Non-pigmented ciliary epithelial cell (primary cell): ENCODE measurements around the gene TBC1D24.
"Not testable (repeated sequence)": the region's sequence is repeated elsewhere in the genome, so short reads cannot be mapped to it uniquely, and the experiment has no call there.

Source experiments
- DNase-seq: peaks from one replicate; pipeline ENCODE4 v3.0.0-alpha.2; 2010; ENCODE audit warnings: low read depth

The TBC1D24 gene

DNA sequence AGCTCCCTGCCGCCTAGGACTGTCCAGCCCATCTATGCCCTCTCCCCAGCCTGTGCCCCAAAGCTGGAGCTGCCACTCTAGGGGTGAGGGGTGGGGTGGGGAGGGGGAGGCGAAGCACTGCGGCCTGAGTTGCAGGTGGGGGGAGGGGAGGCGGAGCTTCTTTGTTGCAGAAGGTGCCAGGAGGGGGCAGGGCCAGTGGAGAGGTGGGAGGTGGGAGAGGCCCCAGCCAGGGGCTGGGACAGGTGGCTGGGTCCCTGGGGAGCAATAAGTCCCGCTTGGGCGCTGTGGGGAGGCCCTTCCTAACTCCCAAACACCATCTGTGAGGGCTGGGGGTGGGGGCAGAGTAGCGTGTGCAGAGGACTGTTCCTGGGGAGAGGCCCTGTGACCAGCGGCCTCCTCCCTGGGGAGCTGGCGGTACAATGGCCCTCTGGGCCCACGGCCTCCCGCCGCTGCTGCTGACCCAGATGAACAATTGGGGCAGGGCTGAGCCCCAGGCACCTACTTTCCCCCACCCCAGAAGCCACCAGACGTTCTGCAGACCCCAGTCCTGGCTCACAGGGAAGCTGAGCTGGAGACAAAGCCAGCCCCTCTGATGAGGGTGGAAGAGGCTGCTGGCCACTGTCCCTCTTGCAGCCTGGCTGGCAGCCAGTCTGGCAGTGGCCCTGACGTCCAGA is 6.1 kb upstream of the TBC1D24 start:
- DNase-seq, result no peak

DNA sequence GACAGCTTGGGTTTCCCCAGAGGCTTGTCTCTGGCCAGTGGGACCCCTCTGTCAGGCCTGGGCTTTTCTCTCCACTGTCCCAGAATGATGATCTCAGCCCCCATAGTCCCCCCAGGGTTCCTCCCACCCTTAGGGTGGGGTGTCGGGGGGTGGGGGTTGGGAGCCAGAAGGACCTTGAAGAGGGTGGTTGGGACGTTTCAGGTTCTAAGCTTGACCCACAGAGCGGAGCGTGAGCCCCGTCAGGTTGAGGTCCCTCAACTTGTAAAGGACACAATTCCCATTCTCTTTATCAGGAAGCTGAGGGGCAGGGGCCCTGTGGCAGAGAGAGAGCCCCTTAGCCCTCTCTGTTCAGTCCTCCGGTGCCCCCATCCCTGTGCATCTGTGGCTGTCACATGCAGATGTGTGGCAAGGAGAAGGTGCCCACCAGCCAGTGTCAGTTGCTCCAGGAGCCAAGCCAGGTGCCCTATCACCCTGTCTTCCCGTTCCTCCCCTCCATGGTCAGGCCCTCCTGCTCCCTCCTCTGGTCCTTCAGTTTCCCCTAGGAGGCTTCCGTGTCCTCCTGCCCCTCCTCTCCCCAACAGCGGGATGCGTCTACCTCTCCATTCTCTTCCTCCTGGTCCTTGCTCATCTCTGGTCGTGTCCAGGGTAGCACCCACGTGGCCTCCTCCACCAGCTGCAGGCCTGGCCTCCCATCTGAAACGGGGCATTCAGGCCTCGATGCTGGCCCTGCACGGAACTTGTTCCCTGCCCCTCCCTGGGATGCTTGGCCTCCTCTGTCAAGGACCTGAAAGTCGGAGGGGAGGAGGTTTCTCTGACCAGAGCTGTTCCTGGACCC is 5.3 kb upstream of the TBC1D24 start:
- DNase-seq, result no peak

DNA sequence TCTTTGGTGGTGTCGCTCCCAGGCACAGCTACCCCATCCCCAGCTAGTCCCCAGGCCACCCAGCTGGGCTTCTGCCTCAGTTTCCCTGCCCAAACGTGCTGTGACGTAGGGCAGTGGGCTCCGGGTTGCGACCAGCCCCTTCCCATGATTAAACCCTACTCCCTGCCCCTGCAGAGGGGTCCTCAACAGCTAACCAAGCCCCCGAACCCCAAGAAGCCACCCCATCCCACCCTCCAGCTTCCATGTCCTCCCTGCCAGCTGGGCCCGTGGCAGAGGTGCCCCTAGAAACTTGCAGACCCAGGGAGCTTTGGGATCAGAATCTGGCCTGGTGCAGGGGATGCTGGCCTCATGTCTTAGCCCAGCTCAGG is 4.7 kb upstream of the TBC1D24 start:
- DNase-seq, result no peak

DNA sequence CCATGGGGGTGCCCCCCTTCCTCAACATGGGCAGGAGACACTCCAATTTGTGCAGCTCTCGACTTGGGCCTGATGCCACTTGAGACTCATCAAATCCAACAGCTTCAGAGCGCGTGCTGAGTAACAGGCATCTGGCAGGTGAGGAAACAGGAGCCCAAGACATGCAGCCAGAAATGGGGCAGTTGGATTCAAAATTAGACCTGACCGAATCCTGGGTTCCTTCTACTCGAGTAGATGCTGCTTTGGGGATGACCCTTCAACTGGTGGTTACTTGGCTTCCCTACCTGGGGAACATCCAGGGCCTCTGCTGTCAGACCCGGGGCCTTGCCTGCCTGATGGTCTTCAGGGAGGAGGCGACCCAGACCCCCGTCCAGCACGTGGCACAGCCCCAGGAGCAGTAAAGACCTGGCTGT is 4.3 kb upstream of the TBC1D24 start:
- DNase-seq, result no peak

DNA sequence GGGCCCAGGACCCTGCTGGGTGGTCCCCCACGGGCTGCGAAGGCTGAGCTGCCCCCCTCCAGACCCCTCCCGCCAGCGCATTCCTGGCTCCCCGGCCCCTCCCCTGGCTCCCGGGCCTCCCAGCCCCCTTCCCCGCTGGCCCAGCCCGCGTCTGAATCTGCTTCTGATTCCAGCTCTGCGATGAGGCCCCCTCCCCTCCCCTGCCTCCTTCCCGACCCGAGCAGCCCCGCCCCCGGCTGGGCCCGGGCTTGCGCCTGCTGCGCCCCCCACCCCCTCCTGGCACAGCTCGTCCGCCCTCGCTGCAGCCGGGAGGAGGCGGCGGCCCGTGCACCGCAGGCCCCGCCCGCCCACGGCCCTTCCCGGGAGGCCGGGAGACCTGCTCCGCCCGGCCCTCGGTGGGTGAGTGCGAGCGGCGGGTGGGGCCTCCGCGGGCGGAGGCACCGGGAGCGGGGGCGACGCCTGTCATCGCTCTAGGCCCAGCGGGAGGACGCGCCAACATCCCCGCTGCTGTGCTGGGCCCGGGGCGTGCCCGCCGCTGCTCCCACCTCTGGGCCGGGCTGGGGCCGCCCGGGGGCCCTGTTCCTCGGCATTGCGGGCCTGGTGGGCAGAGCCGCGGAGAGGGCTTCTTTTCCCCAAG is 3.8 kb upstream of the TBC1D24 start, which contains the start of gene NTN3:
Gene NTN3 (plus strand): TSS at position 282 of the 637 bp plus-strand sequence. CDS start 405 bp downstream, outside the sequence.
- DNase-seq, result no peak

DNA sequence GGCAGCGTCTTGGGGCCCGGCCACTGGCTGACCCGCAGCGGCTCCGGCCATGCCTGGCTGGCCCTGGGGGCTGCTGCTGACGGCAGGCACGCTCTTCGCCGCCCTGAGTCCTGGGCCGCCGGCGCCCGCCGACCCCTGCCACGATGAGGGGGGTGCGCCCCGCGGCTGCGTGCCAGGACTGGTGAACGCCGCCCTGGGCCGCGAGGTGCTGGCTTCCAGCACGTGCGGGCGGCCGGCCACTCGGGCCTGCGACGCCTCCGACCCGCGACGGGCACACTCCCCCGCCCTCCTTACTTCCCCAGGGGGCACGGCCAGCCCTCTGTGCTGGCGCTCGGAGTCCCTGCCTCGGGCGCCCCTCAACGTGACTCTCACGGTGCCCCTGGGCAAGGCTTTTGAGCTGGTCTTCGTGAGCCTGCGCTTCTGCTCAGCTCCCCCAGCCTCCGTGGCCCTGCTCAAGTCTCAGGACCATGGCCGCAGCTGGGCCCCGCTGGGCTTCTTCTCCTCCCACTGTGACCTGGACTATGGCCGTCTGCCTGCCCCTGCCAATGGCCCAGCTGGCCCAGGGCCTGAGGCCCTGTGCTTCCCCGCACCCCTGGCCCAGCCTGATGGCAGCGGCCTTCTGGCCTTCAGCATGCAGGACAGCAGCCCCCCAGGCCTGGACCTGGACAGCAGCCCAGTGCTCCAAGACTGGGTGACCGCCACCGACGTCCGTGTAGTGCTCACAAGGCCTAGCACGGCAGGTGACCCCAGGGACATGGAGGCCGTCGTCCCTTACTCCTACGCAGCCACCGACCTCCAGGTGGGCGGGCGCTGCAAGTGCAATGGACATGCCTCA is 3.1 kb upstream of the TBC1D24 start:
- DNase-seq, result no peak

DNA sequence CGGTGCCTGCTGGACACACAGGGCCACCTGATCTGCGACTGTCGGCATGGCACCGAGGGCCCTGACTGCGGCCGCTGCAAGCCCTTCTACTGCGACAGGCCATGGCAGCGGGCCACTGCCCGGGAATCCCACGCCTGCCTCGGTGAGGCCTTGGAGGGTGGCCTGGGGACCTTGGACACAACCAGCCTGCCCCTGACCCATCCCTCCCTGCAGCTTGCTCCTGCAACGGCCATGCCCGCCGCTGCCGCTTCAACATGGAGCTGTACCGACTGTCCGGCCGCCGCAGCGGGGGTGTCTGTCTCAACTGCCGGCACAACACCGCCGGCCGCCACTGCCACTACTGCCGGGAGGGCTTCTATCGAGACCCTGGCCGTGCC is 2.5 kb upstream of the TBC1D24 start:
- no peak for DNase-seq

DNA sequence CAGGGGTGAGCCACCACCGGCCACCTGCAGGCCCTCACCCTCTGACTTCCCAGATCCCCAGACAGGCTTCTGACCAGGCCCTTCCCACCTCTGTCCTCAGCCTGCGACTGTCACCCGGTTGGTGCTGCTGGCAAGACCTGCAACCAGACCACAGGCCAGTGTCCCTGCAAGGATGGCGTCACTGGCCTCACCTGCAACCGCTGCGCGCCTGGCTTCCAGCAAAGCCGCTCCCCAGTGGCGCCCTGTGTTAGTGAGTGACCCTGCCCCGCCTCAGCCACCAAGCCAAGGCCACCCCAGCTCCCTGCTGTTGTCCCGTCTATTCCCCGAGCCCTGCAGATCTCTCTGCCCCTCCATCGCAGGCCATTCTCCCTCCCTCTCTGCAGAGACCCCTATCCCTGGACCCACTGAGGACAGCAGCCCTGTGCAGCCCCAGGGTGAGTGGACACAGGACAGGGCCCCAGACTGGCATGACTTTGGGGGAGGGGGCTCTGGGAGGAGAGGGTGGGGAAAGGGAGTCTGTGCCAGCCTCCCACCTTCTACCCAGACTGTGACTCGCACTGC is 2.0 kb upstream of the TBC1D24 start:
- DNase-seq, result no peak

DNA sequence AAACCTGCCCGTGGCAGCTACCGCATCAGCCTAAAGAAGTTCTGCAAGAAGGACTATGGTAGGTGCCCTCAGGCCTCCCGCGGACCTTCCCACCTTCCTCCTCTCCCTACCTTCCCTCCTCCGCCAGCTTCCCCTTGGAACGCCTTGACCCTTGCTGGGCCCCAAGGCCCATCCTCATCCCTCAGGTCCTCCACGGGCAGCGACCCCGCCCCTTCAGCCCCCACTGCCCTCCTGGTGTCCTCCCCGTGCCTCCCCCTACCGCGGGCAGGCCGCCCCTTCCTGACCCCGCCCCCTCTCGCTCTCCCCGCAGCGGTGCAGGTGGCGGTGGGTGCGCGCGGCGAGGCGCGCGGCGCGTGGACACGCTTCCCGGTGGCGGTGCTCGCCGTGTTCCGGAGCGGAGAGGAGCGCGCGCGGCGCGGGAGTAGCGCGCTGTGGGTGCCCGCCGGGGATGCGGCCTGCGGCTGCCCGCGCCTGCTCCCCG is 1.4 kb upstream of the TBC1D24 start:
- DNase-seq, result no peak

DNA sequence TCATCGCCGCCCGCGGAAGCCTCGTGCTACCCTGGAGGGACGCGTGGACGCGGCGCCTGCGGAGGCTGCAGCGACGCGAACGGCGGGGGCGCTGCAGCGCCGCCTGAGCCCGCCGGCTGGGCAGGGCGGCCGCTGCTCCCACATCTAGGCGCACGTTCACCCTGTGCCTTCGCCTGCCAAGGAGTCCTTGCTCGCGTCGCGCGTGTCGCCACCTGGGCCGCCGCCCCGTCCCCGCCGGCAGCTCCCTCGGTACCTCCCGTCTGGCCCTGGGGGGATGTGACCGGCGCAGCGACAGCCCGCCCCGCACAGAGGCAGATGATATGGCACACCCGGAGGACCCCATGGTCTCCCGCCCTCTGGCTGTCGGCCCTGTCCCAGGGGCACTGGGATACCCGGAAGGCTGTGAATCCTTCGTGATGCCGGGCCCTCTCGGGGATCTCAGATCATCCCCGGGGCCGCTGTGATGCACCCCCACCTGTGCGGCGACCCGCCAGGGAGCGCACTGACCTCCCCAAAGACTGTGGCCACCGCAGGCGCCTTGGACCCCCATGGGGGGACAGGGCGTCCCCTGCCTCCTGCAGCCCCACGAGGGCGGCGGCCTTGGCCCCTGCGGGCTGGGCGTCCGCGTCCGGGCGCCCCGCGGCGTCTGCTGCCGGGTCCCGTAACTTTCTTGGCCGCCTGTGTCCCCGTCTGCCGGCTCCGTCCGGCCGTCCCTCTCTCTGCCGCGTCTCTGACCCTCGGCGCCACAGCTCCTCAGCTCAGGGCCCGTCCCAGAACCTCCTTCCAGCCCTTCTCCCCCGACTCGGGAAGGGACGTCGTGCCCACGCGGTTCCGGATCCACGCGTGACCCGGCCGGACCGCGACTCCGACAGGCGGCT is 689 bp upstream of the TBC1D24 start:
- no peak for DNase-seq

DNA sequence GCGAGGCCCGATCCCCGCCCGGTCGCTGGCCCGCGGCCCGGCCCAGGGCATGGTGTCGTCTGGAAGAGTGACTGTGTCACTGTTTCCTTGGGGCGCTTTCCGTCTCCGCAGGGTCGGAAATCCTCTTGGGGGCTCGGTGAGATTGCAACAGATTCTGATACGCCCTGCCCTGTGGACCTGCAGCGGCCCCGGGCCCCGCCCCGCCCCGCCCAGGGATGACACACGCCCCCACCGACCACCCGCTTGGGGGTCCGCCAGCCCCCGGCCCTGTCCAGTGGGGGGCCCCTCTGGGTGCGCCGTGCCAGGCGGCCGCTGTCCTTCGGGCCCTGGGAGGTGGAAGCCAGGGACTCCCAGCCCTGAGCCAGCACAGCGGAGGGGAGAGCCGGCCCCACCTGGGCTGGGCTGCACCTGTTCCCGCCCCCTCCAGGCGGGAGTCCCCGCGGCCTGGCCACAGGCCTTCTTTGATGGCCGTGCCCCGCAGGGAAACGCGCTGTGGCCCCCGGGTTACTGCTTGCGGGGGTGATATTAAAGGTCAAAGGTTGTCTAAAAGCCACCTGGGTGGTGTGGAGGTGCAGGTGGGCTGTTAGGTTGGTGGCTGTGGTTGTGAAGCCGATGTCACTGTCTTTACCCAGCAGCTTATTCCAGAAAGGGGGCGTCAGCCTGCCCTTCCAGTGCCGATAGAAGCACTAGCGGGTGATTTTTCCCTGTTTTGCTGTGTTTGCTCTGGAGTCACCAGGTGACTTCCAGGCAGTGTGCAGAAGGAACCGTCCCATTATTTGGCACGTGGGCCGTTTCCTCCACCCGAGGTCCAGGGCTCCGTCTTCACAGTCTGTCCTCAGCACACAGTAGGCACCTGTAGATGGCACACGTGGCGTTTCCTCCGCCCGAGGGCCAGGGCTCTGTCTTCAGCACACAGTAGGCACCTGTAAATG is 752 bp downstream of the TBC1D24 start:
- no peak for DNase-seq

DNA sequence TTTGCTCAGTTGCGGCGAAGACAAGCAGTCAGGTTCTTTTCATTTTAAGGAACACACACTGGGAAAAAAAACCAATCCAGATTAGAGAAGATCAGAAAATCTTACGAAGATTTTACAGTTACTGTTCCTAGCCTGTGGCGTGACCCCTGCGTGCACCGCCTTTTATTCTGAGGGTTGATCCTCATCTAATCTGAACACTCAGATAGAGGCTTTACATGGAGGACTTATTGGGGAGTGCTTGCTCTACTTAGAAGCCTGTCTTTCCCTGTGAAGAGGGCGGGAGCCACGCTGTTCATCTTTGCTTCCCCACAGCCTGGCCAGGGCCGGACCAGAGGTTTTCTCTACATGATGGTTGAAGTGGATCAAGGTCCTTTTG is 1.4 kb downstream of the TBC1D24 start:
- DNase-seq, result no peak

DNA sequence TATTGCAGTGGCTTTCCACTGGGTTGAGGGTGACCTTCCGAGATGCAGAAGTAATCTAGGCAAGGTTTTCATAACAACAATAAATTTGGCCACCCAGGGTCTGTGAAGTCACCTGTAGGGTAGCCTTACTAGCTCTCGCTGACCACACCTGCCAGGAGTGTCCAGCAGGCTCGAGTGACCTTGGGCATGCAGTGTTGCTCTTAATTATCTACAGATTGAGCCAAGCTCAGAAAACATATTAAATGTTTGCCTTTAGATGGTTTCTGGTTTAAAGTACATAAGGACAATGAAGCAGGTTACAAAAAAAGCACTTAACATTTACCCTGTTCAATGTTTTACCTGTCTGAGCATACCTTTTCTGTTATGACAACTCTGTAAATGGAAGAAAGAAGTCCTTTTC is 1.8 kb downstream of the TBC1D24 start:
- DNase-seq, result no peak

DNA sequence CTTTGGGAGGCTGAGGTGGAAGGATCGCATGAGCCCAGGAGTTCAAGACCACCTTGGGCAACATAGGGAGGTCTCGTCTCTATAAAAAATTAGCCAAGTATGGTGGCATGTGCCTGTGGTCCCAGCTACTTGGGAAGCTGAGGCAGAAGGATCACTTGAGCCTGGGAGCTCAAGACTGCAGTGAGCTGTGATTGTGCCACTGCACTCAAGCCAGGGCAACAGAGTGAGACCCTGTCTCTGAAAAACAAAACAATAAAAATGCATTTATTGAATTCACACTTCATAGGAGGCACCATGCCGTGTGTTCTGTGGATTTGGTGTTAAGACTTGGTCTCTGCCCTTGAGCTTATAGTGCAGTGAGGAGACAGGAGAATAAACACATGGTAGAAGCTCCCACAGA is 2.4 kb downstream of the TBC1D24 start:
- DNase-seq, result no peak

DNA sequence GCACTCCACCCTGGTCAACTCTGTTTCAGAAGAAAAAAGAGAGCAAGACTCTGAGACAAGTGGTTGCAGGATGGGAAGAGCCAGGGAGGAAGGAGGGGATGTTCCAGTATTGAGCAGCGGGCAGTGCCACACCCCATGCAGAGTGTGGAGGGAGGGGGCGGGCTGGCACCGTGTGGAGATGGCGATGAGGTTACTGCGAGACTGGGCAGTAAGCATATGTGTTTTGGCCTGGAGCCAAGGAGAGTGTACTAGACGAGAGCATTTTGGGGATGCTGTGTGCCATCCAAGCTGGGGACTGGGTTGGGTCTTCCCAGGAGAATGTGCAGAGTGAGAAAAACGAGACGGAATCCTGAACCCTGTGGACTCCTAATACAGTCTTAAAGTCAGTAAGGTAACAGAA is 3.4 kb downstream of the TBC1D24 start:
- DNase-seq, result no peak

DNA sequence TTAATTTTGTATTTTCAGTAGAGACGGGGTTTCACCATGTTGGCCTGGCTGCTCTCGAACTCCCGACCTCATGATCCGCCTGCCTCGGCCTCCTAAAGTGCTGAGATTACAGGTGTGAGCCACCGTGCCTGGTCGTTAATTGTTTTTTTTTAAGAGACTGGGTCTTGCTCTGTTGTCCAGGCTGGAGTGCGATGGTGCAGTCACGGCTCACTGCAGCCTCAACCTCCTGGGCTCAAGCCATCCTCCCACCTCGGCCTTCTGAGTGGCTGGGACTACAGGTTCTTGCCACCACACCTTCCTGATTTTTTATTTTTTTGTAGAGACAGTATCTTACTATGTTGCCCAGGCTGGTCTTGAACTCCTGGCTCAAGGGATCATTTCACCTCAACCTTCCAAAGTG is 5.1 kb downstream of the TBC1D24 start:
- DNase-seq, result not testable (repeated sequence)

DNA sequence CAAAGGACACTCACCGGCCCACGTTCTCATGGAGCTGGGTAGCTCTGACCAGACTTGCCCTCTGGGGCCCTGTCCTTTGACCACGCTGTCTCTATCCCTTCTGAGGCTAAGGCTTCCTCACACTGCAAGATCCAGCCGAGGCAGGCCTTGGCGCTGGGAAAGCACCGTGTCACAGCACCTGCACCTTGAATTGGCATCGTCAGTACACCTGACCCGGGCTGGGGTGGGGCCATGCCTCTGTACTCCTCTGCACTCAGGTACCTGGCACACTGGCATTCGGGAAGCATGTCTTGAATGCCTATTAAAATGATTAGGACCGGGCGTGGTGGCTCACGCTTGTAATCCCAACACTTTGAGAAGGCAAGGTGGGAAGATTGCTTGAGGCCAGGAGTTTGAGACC is 6.0 kb downstream of the TBC1D24 start:
- DNase-seq, result no peak

DNA sequence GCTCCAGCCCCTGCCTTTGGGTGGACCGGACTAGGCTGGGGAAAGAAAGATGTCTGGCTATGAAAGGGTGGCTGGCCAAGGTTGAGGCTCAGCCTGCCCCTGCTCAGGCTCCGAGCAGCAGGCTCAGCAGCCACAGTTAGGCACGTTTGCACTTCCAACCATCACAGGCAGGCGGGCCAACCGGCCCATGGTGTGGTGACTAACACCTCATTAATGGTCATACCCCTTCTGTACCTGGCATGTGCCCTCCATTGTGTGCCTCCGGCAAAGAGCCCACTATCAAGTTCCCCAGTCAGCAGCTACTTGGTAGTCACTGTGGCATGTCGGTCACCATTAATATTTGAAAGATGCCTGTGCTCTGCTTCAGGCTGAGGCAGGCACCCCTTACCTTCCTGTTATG is 6.7 kb downstream of the TBC1D24 start:
- no peak for DNase-seq

DNA sequence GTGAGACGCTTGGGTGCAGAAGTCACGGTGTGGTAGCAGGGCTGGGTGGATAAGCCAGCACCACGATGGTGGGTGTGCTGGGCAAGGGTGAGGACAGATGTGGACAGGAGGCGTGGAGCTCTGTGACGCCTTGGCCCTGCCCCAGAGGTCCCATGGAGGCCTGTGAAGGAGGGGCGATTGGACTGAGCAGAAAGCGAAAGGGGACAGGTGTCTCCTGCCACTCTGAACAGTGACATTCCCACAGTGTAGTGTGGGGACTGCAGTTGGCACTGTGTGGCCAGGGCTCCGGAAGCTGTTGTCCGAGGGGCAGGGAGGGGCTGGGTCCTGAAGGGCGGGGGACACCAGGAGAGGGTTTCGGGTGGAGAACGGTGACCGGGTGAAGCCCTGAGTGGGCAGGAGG is 7.3 kb downstream of the TBC1D24 start:
- no peak for DNase-seq
